Measurements from ENCODE around the gene PPM1J. TPM values are rescaled to one million over a fixed set of nuclear protein-coding genes. Genes with fewer than 3 reads are reported as not detected.

Gene PPM1J
- total and polyA plus RNA-seq, 2 of the 8 experiments (the other 6 are each of a cell fraction or from before 2014, with no cell fraction given): 19.4 to 31.6 TPM

DNA sequence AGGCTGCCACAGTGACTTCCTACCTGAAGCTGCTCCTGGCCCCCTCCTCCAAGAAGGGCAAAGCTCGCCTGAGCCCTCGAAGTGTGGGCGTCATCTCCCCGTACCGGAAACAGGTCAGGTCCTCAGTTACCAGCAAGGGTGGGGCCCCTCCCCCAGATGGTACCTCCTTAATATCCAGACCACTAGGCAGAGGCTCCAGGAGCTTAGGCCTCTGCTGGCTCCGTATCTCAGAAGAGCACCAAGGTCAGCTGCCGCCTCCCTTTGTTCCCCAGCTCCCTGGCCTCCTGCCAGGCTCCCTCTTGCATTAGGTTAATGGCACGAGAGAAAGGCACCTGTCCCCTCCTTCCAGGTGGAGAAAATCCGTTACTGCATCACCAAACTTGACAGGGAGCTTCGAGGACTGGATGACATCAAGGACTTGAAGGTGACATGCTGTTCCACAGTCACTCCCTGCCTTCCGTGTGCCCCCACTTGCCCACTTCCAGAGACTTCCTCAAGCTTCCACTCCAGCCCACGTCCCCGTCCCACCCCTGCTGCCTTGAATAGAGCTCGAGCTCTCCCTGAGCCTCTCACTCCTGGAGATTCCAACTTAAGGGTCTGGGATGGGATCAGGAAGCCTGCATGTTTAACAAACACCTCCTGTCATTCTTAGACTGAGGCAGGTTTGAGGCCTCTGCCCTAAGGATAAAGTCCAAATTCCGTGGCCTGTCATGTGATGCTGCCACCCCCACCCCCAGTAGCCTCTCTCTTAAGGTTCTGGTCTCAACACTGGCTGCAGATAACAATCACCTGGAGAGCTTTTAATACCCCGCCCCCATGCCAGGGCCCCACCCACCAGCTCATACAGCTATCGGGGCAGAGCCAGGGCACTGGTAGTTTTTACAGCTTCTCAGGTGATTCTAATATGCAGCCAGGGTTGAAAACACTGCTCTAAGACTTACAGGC, 16.5 kb downstream of the PPM1J start:
- Histone ChIP-seq H3K9me3 (ENCODE audit: insufficient read depth in 2 of 2, low read depth in 1 of 2, low read length in 1 of 2) (no peaks in the 10 kb centered on the region), H3K23ac (ENCODE audit: insufficient read length) (no peak overlapping the region), H3K4me3 (ENCODE audit: extremely low read depth in 1 of 4, insufficient read depth in 2 of 4, low read depth in 3 of 4, low read length in 4 of 4) (no peak overlapping the region), H3K9ac (replicated peaks in 1 of 4; ENCODE audit: extremely low read depth in 1 of 4, low read depth in 3 of 4, low read length in 3 of 4) (no peak overlapping the region), H2AFZ (ENCODE audit: low read length) (no peak overlapping the region), H3K27me3 (replicated peaks in 1 of 4; ENCODE audit: control insufficient read depth in 3 of 4, extremely low read depth in 1 of 4, insufficient read depth in 3 of 4, low read length in 3 of 4) (peaks cover 0 to 2% (median under 1%) of the 10 kb centered on the region in 4 experiments; a peak in 2 of 7 replicates), H3K4me1 (replicated peaks in 1 of 4; ENCODE audit: control insufficient read depth in 3 of 4, insufficient read depth in 4 of 4, low read length in 3 of 4) (peaks cover 5 to 34% (median 20%) of the 10 kb centered on the region in 4 experiments; a peak in 6 of 7 replicates), H4K5ac (ENCODE audit: insufficient read length, low read depth, low read length) (no peak overlapping the region), H3K14ac (ENCODE audit: insufficient read length) (no peak overlapping the region), H2BK12ac (ENCODE audit: low read depth, low read length) (no peak overlapping the region), H4K8ac (ENCODE audit: extremely low read depth, insufficient read depth, low read length) (no peak overlapping the region), H2BK5ac (ENCODE audit: low read depth, low read length) (no peak overlapping the region), H3K18ac (ENCODE audit: extremely low read depth, low read length) (no peak overlapping the region), H3K4me2 (ENCODE audit: insufficient read depth in 1 of 2, low read depth in 2 of 2, low read length in 2 of 2) (no peak overlapping the region), H2BK20ac (ENCODE audit: low read length) (no peak overlapping the region), H3K23me2 (ENCODE audit: low read depth, low read length) (no peaks in the 10 kb centered on the region), H3K79me1 (ENCODE audit: low read depth, low read length) (no peaks in the 10 kb centered on the region), H3K56ac (replicated peaks; ENCODE audit: insufficient read length, low read depth, low read length) (no peak overlapping the region), H3K79me2 (ENCODE audit: control insufficient read depth in 1 of 2, insufficient read depth in 2 of 2, low read length in 2 of 2) (no peaks in the 10 kb centered on the region), H2AK5ac (ENCODE audit: low read depth, low read length) (no peak overlapping the region), H3K4ac (replicated peaks; ENCODE audit: insufficient read length, low read depth, low read length) (no peak overlapping the region), H3K36me3 (ENCODE audit: control insufficient read depth in 2 of 4, insufficient read depth in 4 of 4, low read length in 3 of 4) (peaks cover 12 to 39% (median 28%) of the 10 kb centered on the region in 4 experiments), H4K20me1 (replicated peaks in 1 of 2; ENCODE audit: control insufficient read depth in 1 of 2, insufficient read depth in 2 of 2, low read length in 2 of 2) (peaks cover 12 to 30% of the 10 kb centered on the region in 2 experiments), H2BK120ac (replicated peaks; ENCODE audit: low read depth, low read length) (no peak overlapping the region), H2BK15ac (ENCODE audit: low read length) (no peak overlapping the region), H3K27ac (ENCODE audit: low read depth, low read length) (no peak overlapping the region), H4K91ac (replicated peaks; ENCODE audit: insufficient read length, low read length) (no peak overlapping the region)
- no peak for FAIRE-seq
- TF ChIP-seq TBP (IDR thresholded peaks at IDR 0.05; ENCODE audit: low read depth, low read length) (no peak), POLR2AphosphoS5 (IDR thresholded peaks at IDR 0.05; ENCODE audit: low read depth, low read length) (no peak), TCF12 (IDR thresholded peaks at IDR 0.05; ENCODE audit: low read depth, low read length) (no peak), CREB1 (IDR thresholded peaks at IDR 0.05) (no peak)
- POLR2A ChIA-PET (ENCODE audit: partially characterized antibody): interaction anchor here (0.6 to 6.8 kb wide), 9 partner anchors 11 to 379 kb away, joined by 3 to 76 read pairs (median 3); partner anchors contain the start of genes MOV10, PPM1J and ST7L
- CTCF ChIA-PET (ENCODE audit: partially characterized antibody): interaction anchor here (0.8 to 9.8 kb wide), 7 partner anchors 11 to 328 kb away, joined by 3 to 63 read pairs (median 3); partner anchors contain the start of genes MOV10 and PPM1J
- DNase-seq (ENCODE audit: low read depth in 1 of 2, low spot score in 2 of 2): no peak
- WGBS, 2 experiments (ENCODE audit: extremely low coverage in 1 of 2, insufficient coverage in 1 of 2, insufficient read length in 1 of 2, insufficient replicate concordance in 2 of 2, low coverage in 1 of 2, low lambda C conversion rate in 2 of 2, missing lambda C conversion rate in 1 of 2): 82% methylated on average over 16 of the region's 17 CpGs; no CpG with 5 or more reads in 1 of the 2 experiments

Measured in H1 (cell line).